ENCODE measurements around the gene B3GALT5.

DNA sequence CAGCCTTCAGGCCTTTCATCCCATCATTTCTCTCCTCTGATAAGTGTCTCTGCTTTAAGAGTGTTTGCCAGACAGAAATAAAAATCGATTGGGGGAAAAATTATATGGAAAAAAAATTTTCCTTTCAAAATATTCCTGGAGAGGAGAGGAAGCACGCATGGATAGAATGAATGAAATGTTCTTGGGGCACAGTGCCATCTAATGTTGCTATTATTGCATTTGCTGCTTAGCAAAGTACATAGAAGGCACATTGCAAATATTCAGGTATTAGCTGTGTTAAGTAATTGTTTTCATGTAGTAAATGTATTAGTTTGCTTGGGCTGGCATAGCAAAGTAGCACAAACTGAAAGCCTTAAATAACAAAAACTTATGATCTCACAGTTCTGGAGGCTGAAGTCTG, 18.1 kb downstream of the B3GALT5 start:
- no peak for TF ChIP-seq POLR2A (IDR thresholded peaks at IDR 0.05)
- TF ChIP-seq, protein P1, sequence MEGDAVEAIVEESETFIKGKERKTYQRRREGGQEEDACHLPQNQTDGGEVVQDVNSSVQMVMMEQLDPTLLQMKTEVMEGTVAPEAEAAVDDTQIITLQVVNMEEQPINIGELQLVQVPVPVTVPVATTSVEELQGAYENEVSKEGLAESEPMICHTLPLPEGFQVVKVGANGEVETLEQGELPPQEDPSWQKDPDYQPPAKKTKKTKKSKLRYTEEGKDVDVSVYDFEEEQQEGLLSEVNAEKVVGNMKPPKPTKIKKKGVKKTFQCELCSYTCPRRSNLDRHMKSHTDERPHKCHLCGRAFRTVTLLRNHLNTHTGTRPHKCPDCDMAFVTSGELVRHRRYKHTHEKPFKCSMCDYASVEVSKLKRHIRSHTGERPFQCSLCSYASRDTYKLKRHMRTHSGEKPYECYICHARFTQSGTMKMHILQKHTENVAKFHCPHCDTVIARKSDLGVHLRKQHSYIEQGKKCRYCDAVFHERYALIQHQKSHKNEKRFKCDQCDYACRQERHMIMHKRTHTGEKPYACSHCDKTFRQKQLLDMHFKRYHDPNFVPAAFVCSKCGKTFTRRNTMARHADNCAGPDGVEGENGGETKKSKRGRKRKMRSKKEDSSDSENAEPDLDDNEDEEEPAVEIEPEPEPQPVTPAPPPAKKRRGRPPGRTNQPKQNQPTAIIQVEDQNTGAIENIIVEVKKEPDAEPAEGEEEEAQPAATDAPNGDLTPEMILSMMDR (IDR thresholded peaks at IDR 0.05), result no peak

All from prostate gland (tissue), 2 donors.